Loucy (cell line): Measurements from ENCODE around the gene AGPAT2.

Experiments
- CTCF ChIP-seq: fragments of 200-600 bp; sonication (generic); conservative IDR thresholded peaks from 2 replicates; pipeline ENCODE4 v1.5.1; 2014; ENCODE audit warnings: mild to moderate bottlenecking, antibody characterized with exemption, low read length
- EZH2phosphoT487 ChIP-seq: fragments of 200-600 bp; IDR thresholded peaks from 2 replicates; pipeline ENCODE4 v1.6.1; 2018; ENCODE audit warnings: antibody characterized with exemption, mild to moderate bottlenecking, moderate library complexity, borderline replicate concordance

DNA sequence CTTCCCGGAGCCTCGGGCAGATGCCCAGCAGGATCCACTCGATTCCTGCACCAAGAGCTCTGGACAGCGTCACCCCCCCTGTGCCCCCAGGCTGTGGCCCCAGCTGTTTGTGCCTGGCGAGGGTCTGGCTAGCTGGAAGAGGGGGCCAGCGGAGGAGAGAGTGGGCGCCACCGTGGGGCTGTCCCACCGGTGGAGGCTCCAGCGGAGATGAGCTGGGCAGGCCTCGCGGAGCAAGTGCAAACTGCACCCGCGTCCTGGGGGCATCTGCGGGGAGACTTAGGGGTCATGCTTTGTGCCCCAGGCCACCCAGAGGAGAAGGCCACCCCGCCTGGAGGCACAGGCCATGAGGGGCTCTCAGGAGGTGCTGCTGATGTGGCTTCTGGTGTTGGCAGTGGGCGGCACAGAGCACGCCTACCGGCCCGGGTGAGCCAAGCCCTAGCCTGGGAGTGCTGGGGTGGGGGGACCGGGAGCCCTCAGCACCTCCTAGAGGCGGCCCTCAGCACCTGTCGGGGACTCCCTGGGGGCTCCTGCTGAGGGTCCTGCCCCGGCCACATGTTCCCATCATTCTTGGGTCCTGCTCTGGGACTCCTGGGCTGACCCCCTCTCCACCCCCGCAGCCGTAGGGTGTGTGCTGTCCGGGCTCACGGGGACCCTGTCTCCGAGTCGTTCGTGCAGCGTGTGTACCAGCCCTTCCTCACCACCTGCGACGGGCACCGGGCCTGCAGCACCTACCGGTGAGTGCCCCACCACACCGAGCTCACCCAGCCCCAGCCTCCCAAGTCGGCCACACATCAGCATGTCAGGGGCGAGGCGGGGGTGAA lies 19.1 kb downstream of the AGPAT2 start:
- TF ChIP-seq CTCF, result no peak; the same call in 1 of the 2 replicates
- TF ChIP-seq EZH2phosphoT487, result no peak
